B cell (primary cell): ENCODE results near the gene CCDC6. TPM values are rescaled to one million over a fixed set of nuclear protein-coding genes. Genes with fewer than 3 reads are reported as not detected.

Experiments
- ATAC-seq: fragments of 200-7000 bp; cut with Tn5 transposase; one replicate; pipeline ENCODE4 v1.10.0; 2021; ENCODE audit warnings: low read depth, mild to moderate bottlenecking, moderate number of reproducible peaks, moderate library complexity
- CTCF ChIA-PET: fragments of 350-600 bp; sonication (Branson Sonifier 250); formaldehyde crosslinking; loops from one replicate; lab custom pipeline; 2021; ENCODE audit warnings: antibody characterized with exemption, inconsistent platforms; lab: Charles Lee
- POLR2A ChIA-PET: fragments of 350-600 bp; sonication (Branson Sonifier 250); formaldehyde crosslinking; loops from one replicate; lab custom pipeline; 2021; ENCODE audit warnings: antibody characterized with exemption; lab: Charles Lee
- DNase-seq: peaks from one replicate; pipeline ENCODE4 v3.0.0; 2013
- H2AFZ ChIP-seq: 2 replicates; pipeline ENCODE4 v1.6.1; 2012; ENCODE audit warnings: mild to moderate bottlenecking, low read depth, low read length; ENCODE audit not compliant: insufficient read depth, poor library complexity, severe bottlenecking
- H3K27ac ChIP-seq, 2 donors: 1 replicate in 1 of 2; 2 replicates in 1 of 2; pipeline ENCODE4 v1.5.1; 2012 to 2013; ENCODE audit warnings: low read length in 2 of 2, mild to moderate bottlenecking in 2 of 2, moderate library complexity in 1 of 2
- H3K27me3 ChIP-seq, 4 experiments: fragments of 200-600 bp in 1 of 4; sonication (generic) in 1 of 4; replicated peaks in 1 of 4; 1 replicate in 2 of 4; 2 replicates in 2 of 4; pipeline versions ENCODE4 v1.6.1 to v1.7.0; 2013 to 2016; ENCODE audit warnings: low read length in 3 of 4, mild to moderate bottlenecking in 2 of 4, mixed read lengths in 1 of 4, moderate library complexity in 1 of 4; ENCODE audit not compliant: insufficient read depth in 4 of 4, control insufficient read depth in 3 of 4; ENCODE audit errors: control extremely low read depth in 1 of 4
- H3K36me3 ChIP-seq, 2 experiments: replicated peaks in 1 of 2; 1 replicate in 1 of 2; 2 replicates in 1 of 2; pipeline versions ENCODE4 v1.6.1 to v1.7.1; 2013; ENCODE audit warnings: low read length in 1 of 2; ENCODE audit not compliant: insufficient read depth in 2 of 2, control insufficient read depth in 1 of 2; ENCODE audit errors: control extremely low read depth in 1 of 2, extremely low read depth in 1 of 2
- H3K4me1 ChIP-seq, 2 donors: fragments of 200-600 bp in 1 of 2; sonication (generic) in 1 of 2; 1 replicate in 1 of 2; 2 replicates in 1 of 2; pipeline versions ENCODE4 v1.5.1 to v1.6.1; 2013 to 2017; ENCODE audit warnings: low read length in 2 of 2; ENCODE audit not compliant: control insufficient read depth in 2 of 2, insufficient read depth in 2 of 2
- H3K4me2 ChIP-seq: replicated peaks from 2 replicates; pipeline ENCODE3; 2012; ENCODE audit warnings: mild to moderate bottlenecking, low read depth, low read length; ENCODE audit not compliant: poor library complexity, severe bottlenecking
- H3K4me3 ChIP-seq, 5 experiments: fragments of 200-600 bp in 1 of 5; sonication (generic) in 1 of 5; 1 replicate in 3 of 5; 2 replicates in 2 of 5; pipeline versions ENCODE4 v1.5.1 to v1.7.0; 2011 to 2016; ENCODE audit warnings: low read length in 4 of 5, mild to moderate bottlenecking in 4 of 5, low read depth in 2 of 5, control low read depth in 1 of 5, moderate library complexity in 1 of 5; ENCODE audit not compliant: insufficient read depth in 1 of 5; ENCODE audit errors: control extremely low read depth in 1 of 5, extremely low read depth in 1 of 5
- H3K79me2 ChIP-seq: fragments of 200-600 bp; sonication (generic); one replicate; pipeline ENCODE4 v1.6.0; 2016; ENCODE audit warnings: low read length; ENCODE audit not compliant: control insufficient read depth, insufficient read depth
- H3K9ac ChIP-seq: fragments of 200-600 bp; sonication (generic); 2 replicates; pipeline ENCODE4 v1.6.1; 2017; ENCODE audit warnings: mild to moderate bottlenecking, low read length, moderate library complexity
- H3K9me3 ChIP-seq, 3 donors: one replicate each; pipeline versions ENCODE4 v1.6.1 to v1.7.1; 2013; ENCODE audit warnings: low read length in 2 of 3; ENCODE audit not compliant: control insufficient read depth in 2 of 3, insufficient read depth in 1 of 3; ENCODE audit errors: control extremely low read depth in 1 of 3
- H4K20me1 ChIP-seq: 2 replicates; pipeline ENCODE4 v1.6.0; 2012; ENCODE audit warnings: mild to moderate bottlenecking, low read length; ENCODE audit not compliant: insufficient read depth, control insufficient read depth, poor library complexity, severe bottlenecking
- H3K27ac Mint-ChIP-seq: one replicate; pipeline ENCODE4 v1.8.0; 2021; ENCODE audit warnings: mixed read lengths
- H3K27me3 Mint-ChIP-seq: one replicate; pipeline ENCODE4 v1.8.0; 2021; ENCODE audit warnings: mixed read lengths
- H3K4me1 Mint-ChIP-seq: one replicate; pipeline ENCODE4 v1.8.0; 2021; ENCODE audit warnings: mixed read lengths
- H3K4me3 Mint-ChIP-seq: one replicate; pipeline ENCODE4 v1.8.0; 2021; ENCODE audit warnings: mixed read lengths
- H3K9me3 Mint-ChIP-seq: one replicate; pipeline ENCODE4 v1.8.0; 2022; ENCODE audit warnings: mixed read lengths; ENCODE audit not compliant: insufficient read depth
- EZH2 ChIP-seq: IDR thresholded peaks from 2 replicates; pipeline ENCODE4 v1.6.1; 2012; ENCODE audit warnings: borderline replicate concordance, low read depth, mild to moderate bottlenecking, moderate library complexity, low read length; ENCODE audit not compliant: insufficient read depth, poor library complexity, severe bottlenecking
- WGBS: methylation state at CpG from one replicate; pipeline ENCODE4 v1.1.5; 2013; ENCODE audit warnings: missing lambda C conversion rate; ENCODE audit not compliant: insufficient coverage; 5-methylcytosine and 5-hydroxymethylcytosine counted together
- intact Hi-C: fragments of 100-400 bp; cut with micrococcal nuclease; formaldehyde crosslinking; loops from one replicate; pipeline ENCODE4 v1.10.0; 2022
- polyA plus RNA-seq: library from polyadenylated mRNA; depleted of rRNA; stranded (reverse); fragments of >200 nt; gene quantifications from 2 replicates; pipeline ENCODE4 v1.2.3, GENCODE V29; 2012
- total RNA-seq, 2 donors: library from RNA; stranded (reverse); fragments of 120-200 nt in 1 of 2; gene quantifications; 1 replicate in 1 of 2; 2 replicates in 1 of 2; pipeline versions ENCODE4 v1.2.3 to v1.2.4, GENCODE V29; 2013 to 2022
- TF ChIP-seq, protein P1 (sequence below): fragments of 200-600 bp; IDR thresholded peaks from one replicate; pipeline ENCODE4 v1.8.0; 2022; ENCODE audit warnings: antibody characterized with exemption, mild to moderate bottlenecking

Gene CCDC6
- total and polyA plus RNA-seq, 2 donors (not counting 1 experiment from before 2014, with no cell fraction given) = 18.2 to 30.1 TPM

DNA sequence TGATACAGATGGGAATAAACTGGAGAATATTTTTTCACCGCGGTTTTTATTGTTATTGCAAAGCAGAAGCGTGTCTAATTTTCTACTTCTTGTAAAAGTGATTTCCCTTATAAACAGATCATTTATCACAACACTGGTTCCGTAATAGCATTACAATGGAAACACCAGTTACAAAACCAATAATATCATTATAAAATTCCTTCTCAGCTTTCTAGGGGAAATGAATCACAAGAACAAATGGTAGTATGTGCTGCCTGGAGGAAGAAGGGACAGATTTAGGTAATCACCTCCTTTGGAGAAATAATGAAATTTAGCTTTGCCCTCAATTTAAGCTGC is 2.4 kb upstream of the CCDC6 start:
- no peaks in the 10 kb centered on the region for H3K27me3 Mint-ChIP-seq
- intact Hi-C loops = loop anchor here (1.0 to 10.0 kb wide), 5 partner anchors 62 to 1641 kb away; partner anchors contain the start of genes CISD1, IPMK and TFAM
- ChIA-PET CTCF (interaction anchor here (0.6 to 6.3 kb wide), 11 partner anchors 20 to 739 kb away, joined by 3 to 175 read pairs (median 4); no protein-coding TSS in a partner anchor), POLR2A (no interaction called here)
- Histone ChIP-seq H3K79me2 (peaks cover 60% of the 10 kb centered on the region), H3K4me3 (peak overlapping the region in 4 of 5 experiments; percentile 40 to 89 (median 64)), H3K4me2 (peak overlapping the region; percentile 90), H3K9me3 (no peaks in the 10 kb centered on the region), H2AFZ (peak overlapping the region; percentile 88), H3K27me3 (no peaks in the 10 kb centered on the region), H3K9ac (peak overlapping the region; percentile 86), H3K4me1 (peaks cover 36 to 39% of the 10 kb centered on the region in 2 donors), H3K27ac (peak overlapping the region; percentile 85 to 95), H3K36me3 (no peaks in the 10 kb centered on the region), H4K20me1 (peaks cover 22% of the 10 kb centered on the region)
- no peak for TF ChIP-seq EZH2
- TF ChIP-seq, protein P1, sequence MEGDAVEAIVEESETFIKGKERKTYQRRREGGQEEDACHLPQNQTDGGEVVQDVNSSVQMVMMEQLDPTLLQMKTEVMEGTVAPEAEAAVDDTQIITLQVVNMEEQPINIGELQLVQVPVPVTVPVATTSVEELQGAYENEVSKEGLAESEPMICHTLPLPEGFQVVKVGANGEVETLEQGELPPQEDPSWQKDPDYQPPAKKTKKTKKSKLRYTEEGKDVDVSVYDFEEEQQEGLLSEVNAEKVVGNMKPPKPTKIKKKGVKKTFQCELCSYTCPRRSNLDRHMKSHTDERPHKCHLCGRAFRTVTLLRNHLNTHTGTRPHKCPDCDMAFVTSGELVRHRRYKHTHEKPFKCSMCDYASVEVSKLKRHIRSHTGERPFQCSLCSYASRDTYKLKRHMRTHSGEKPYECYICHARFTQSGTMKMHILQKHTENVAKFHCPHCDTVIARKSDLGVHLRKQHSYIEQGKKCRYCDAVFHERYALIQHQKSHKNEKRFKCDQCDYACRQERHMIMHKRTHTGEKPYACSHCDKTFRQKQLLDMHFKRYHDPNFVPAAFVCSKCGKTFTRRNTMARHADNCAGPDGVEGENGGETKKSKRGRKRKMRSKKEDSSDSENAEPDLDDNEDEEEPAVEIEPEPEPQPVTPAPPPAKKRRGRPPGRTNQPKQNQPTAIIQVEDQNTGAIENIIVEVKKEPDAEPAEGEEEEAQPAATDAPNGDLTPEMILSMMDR = no peak
- ATAC-seq = no peak
- H3K27ac Mint-ChIP-seq = peak overlapping the region; percentile 96
- peaks cover 41% of the 10 kb centered on the region for H3K4me1 Mint-ChIP-seq
- no peak for DNase-seq
- H3K9me3 Mint-ChIP-seq = peaks cover under 1% of the 10 kb centered on the region
- H3K4me3 Mint-ChIP-seq = peak overlapping the region; percentile 98
- no CpG with 5 or more reads among the region's 4 CpGs for WGBS
